H1 (cell line): ENCODE results near the gene SERGEF. TPM values are rescaled to one million over a fixed set of nuclear protein-coding genes. Genes with fewer than 3 reads are reported as not detected.

Experiments
- CTBP2 ChIP-seq: IDR thresholded peaks from 2 replicates; pipeline ENCODE4 v1.7.0; 2011; ENCODE audit warnings: borderline replicate concordance, mild to moderate bottlenecking, moderate library complexity, mixed read lengths, low read length; ENCODE audit not compliant: insufficient read depth, insufficient read length
- polyA plus RNA-seq, 7 experiments: library from polyadenylated mRNA; depleted of rRNA in 3 of 7; stranded (reverse) in 5 of 7; unstranded in 2 of 7; fragments of >200 nt in 5 of 7; fragments of 200-250 nt in 2 of 7; gene quantifications; 1 replicate in 5 of 7; 2 replicates in 1 of 7; 4 replicates in 1 of 7; pipeline versions ENCODE4 v1.2.1 to v1.2.3, GENCODE V29; 2011 to 2013; ENCODE audit warnings: missing spikeins in 2 of 7, mixed read lengths in 2 of 7
- total RNA-seq: library from RNA; stranded (reverse); fragmentation: NEBNext Ultra II Directional; extraction: Animal tissue kit (Norgen Biotek cat#: 25700); gene quantifications from 2 replicates; pipeline ENCODE4 v1.2.1, GENCODE V29; 2021
- TF ChIP-seq, protein P1 (sequence below): IDR thresholded peaks from 2 replicates; pipeline ENCODE4 v1.6.1; 2012; ENCODE audit warnings: low read length, inconsistent platforms

The SERGEF gene
- total and polyA plus RNA-seq, 2 of the 8 experiments (the other 6 are each of a cell fraction or from before 2014, with no cell fraction given) = 16.6 to 28.8 TPM

DNA sequence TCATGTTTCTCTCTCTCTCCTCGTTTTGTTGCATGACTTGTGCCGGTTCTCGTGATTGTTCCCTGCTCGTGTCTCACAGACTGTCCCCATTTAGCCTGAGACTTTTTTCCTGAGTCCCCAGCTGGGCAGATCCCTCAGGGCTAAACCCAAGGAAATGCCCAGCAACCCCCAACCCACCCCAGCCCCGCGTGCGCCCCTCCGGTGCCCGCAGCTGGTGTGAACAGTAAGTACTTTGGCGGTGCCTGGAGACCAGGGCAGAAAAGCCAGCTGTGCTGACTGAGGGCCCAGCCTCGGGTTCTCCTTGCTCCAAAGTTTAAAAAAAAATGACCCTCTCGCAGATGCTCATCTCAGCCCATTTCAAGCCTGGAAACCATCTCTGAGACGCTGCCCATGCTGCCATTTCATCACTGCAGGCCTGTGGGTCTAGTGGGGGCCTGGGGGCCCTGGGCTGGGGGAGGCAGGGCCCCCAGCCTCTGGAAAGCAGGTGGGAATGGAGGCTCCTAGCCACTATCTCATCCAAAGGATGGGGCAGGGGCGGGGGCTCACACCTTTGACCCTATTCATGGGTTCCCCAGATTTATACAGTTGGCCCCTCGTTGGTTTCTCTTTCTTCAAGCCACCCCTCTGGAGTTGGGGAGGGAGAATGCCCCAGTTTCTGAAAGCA, 236.5 kb downstream of the SERGEF start (continued):
- no peak for TF ChIP-seq CTBP2
- TF ChIP-seq, protein P1, sequence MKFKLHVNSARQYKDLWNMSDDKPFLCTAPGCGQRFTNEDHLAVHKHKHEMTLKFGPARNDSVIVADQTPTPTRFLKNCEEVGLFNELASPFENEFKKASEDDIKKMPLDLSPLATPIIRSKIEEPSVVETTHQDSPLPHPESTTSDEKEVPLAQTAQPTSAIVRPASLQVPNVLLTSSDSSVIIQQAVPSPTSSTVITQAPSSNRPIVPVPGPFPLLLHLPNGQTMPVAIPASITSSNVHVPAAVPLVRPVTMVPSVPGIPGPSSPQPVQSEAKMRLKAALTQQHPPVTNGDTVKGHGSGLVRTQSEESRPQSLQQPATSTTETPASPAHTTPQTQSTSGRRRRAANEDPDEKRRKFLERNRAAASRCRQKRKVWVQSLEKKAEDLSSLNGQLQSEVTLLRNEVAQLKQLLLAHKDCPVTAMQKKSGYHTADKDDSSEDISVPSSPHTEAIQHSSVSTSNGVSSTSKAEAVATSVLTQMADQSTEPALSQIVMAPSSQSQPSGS = no peak
